GM19395 (cell line): Measurements from ENCODE around the gene TIGD3.
"Not testable (repeated sequence)": the region's sequence is repeated elsewhere in the genome, so short reads cannot be mapped to it uniquely, and the experiment has no call there.

ENCODE experiments used
- ATAC-seq: cut with Tn5 transposase; IDR thresholded peaks from one replicate; pipeline ENCODE4 v1.9.1; 2021; ENCODE audit warnings: mild to moderate bottlenecking, moderate library complexity; ENCODE audit not compliant: unreplicated experiment

TIGD3 gene

GRCh38 chr11:65323813-65324212, 30.7 kb upstream of the TIGD3 start:
- ATAC-seq, result no peak

- no peak for ATAC-seq
Observed at GRCh38 chr11:65325435-65325834, 29.1 kb upstream of the TIGD3 start.

- ATAC-seq, result no peak
Observed at GRCh38 chr11:65327021-65327420, 27.5 kb upstream of the TIGD3 start.

- ATAC-seq, result no peak
Observed at GRCh38 chr11:65329478-65329877, 25.1 kb upstream of the TIGD3 start.

- ATAC-seq, result no peak
Observed at GRCh38 chr11:65329944-65330403, 24.6 kb upstream of the TIGD3 start.

- no peak for ATAC-seq
Observed at GRCh38 chr11:65330544-65330943, 24.0 kb upstream of the TIGD3 start.

- not testable (repeated sequence) for ATAC-seq
Observed at GRCh38 chr11:65332591-65332990, 22.0 kb upstream of the TIGD3 start.

GRCh38 chr11:65334696-65335295, 19.8 kb upstream of the TIGD3 start:
- no peak for ATAC-seq

- no peak for ATAC-seq
Observed at GRCh38 chr11:65338676-65339075, 15.9 kb upstream of the TIGD3 start.

- no peak for ATAC-seq
Observed at GRCh38 chr11:65340226-65340625, 14.3 kb upstream of the TIGD3 start.

- ATAC-seq, result no peak
Observed at GRCh38 chr11:65341856-65342255, 12.7 kb upstream of the TIGD3 start.

- ATAC-seq, result no peak
Observed at GRCh38 chr11:65351511-65351910, 3.0 kb upstream of the TIGD3 start.

- no peak for ATAC-seq
Observed at GRCh38 chr11:65352783-65353182, 1.8 kb upstream of the TIGD3 start.

GRCh38 chr11:65353376-65353775, 1.2 kb upstream of the TIGD3 start:
- ATAC-seq, result no peak

GRCh38 chr11:65353900-65354264, 669 bp upstream of the TIGD3 start:
- ATAC-seq, result no peak

GRCh38 chr11:65355013-65355775, 643 bp downstream of the TIGD3 start:
- ATAC-seq, result peak; percentile 30

- no peak for ATAC-seq
Observed at GRCh38 chr11:65355776-65356393, 1.3 kb downstream of the TIGD3 start.

GRCh38 chr11:65356394-65356972, 1.9 kb downstream of the TIGD3 start:
- no peak for ATAC-seq

- ATAC-seq, result no peak
Observed at GRCh38 chr11:65357856-65358356, 3.4 kb downstream of the TIGD3 start.

GRCh38 chr11:65362320-65362931, 7.9 kb downstream of the TIGD3 start:
- no peak for ATAC-seq

- ATAC-seq, result no peak
Observed at GRCh38 chr11:65362966-65363365, 8.4 kb downstream of the TIGD3 start.
